ENCODE results near the gene CYP2W1.
A peak's percentile ranks its signal among the peaks of the same experiment; 100 is the strongest.

Gene CYP2W1

DNA sequence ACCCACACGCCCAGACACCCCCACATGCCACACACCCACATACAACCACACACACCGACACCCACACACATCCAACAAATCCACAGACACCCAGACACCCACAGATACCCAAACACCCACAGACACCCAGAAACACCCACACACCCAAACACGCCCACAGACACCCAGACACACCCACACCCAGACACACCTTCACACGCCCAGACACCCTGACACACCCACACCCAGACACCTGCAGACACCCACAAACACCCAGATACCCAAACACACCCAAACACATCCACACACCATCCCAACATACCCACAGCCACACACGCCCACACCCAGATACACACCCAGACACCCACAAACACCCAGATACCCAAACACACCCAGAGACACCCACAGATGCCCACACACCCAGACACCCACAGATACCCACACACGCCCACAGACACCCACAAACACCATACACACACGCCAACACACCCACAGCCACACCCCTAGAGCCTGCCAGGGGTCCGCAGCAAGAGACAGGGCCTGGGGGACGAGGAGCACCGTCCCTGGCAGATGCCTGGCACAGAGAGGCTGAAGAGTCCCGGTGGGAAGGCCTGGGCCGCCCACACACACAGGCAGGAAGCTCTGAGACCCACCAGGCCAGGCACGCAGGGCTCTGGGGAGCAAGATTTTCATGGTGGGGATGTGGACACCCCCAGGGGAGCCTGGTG lies 28.5 kb downstream of the CYP2W1 start:
- TF ChIP-seq, protein P1, sequence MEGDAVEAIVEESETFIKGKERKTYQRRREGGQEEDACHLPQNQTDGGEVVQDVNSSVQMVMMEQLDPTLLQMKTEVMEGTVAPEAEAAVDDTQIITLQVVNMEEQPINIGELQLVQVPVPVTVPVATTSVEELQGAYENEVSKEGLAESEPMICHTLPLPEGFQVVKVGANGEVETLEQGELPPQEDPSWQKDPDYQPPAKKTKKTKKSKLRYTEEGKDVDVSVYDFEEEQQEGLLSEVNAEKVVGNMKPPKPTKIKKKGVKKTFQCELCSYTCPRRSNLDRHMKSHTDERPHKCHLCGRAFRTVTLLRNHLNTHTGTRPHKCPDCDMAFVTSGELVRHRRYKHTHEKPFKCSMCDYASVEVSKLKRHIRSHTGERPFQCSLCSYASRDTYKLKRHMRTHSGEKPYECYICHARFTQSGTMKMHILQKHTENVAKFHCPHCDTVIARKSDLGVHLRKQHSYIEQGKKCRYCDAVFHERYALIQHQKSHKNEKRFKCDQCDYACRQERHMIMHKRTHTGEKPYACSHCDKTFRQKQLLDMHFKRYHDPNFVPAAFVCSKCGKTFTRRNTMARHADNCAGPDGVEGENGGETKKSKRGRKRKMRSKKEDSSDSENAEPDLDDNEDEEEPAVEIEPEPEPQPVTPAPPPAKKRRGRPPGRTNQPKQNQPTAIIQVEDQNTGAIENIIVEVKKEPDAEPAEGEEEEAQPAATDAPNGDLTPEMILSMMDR (conservative IDR thresholded peaks at IDR 0.05; ENCODE audit: low read depth, low read length): no peak
- no peak overlapping the region for H3K4me3 ChIP-seq (ENCODE audit: low read depth, low read length)
- no peak for DNase-seq (ENCODE audit: low read depth)

- H3K4me3 ChIP-seq (ENCODE audit: low read depth, low read length): no peak overlapping the region
- no peak for DNase-seq (ENCODE audit: low read depth)
- TF ChIP-seq, protein P1 (conservative IDR thresholded peaks at IDR 0.05; ENCODE audit: low read depth, low read length): no peak
Observed at GRCh38 chr7:1012004-1012715, 29.2 kb downstream of the CYP2W1 start.

- H3K4me3 ChIP-seq (ENCODE audit: low read depth, low read length): no peak overlapping the region
- TF ChIP-seq, protein P1 (conservative IDR thresholded peaks at IDR 0.05; ENCODE audit: low read depth, low read length): no peak
- no peak for DNase-seq (ENCODE audit: low read depth)
Observed at GRCh38 chr7:1012716-1013095, 29.7 kb downstream of the CYP2W1 start.

- H3K4me3 ChIP-seq (ENCODE audit: low read depth, low read length): no peak overlapping the region
- TF ChIP-seq, protein P1 (conservative IDR thresholded peaks at IDR 0.05; ENCODE audit: low read depth, low read length): no peak
- no peak for DNase-seq (ENCODE audit: low read depth)
Observed at GRCh38 chr7:1013581-1013980, 30.6 kb downstream of the CYP2W1 start.

DNA sequence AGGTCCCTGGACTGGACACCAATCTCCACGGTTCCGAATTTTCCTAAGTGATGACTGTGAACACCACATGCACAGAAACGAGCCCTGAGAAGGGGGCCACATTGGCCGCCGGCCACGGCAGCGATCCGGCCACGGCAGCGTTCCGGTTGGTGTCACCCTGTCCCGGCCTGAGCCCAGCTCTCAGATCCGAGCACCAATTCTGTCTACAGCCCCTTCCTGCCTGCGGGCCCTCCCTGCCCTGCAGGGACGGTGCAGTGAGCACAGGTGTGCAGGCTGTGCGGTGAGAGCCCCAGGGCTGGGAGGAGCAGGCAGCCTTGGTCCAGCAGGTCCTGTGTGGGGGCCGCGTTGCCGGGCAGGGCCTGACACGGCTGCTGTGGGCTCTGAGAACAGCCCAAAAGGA lies 31.7 kb downstream of the CYP2W1 start:
- no peak for DNase-seq (ENCODE audit: low read depth)
- H3K4me3 ChIP-seq (ENCODE audit: low read depth, low read length): no peak overlapping the region
- TF ChIP-seq, protein P1 (conservative IDR thresholded peaks at IDR 0.05; ENCODE audit: low read depth, low read length): no peak

- TF ChIP-seq, protein P1 (conservative IDR thresholded peaks at IDR 0.05; ENCODE audit: low read depth, low read length): no peak
- DNase-seq (ENCODE audit: low read depth): peak; percentile 17
- H3K4me3 ChIP-seq (ENCODE audit: low read depth, low read length): no peak overlapping the region
Observed at GRCh38 chr7:1015196-1016121, 32.5 kb downstream of the CYP2W1 start.
